GM19452 (cell line): ENCODE data around the gene PPP2R2B.
"Not testable (repeated sequence)": the region's sequence is repeated elsewhere in the genome, so short reads cannot be mapped to it uniquely, and the experiment has no call there.

Experiments used
- ATAC-seq: cut with Tn5 transposase; IDR thresholded peaks from one replicate; pipeline ENCODE4 v1.9.1; 2021; ENCODE audit not compliant: unreplicated experiment

The PPP2R2B gene

DNA sequence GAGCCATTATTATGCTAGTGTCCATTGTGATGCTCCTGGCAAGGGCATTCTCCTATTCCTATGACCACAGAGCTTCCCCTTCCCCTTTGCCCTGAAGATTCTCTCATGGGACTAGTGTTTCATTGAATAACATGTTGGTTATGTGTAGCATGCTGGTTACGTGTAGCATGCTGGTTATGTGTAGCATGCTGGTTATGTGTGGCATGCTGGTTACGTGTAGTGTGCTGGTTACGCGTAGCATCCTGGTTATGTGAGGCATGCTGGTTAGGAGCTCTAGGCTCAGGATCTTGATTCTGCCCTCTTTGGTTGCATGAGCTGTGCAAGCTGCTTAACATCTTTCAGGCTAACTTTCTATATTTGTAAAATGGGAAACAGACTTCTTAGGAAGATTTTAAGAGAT, 316.1 kb downstream of the PPP2R2B start:
- no peak for ATAC-seq

DNA sequence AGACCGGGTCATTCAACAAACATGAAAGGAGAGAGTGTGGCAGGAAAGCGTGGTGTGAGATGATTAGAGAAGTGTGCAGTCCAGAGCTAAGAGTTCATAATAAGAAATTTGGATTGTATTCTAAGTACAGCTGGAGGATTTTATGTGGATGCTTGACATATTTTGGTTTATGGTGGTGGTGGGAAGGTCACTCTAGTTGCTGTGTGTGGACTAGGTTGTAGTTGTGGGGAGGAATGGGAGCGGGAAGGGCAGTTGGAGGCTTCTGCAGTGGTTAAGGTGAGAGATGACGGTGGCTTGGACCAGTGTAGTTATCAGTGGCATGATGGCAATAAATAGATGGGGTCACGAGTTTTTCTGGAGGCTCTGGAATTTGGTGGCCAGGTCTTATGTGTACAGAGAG, 316.8 kb downstream of the PPP2R2B start:
- ATAC-seq, result no peak

- ATAC-seq, result no peak
These were observed 318.2 kb downstream of the PPP2R2B start for GRCh38 chr5:146560205-146560812.

DNA sequence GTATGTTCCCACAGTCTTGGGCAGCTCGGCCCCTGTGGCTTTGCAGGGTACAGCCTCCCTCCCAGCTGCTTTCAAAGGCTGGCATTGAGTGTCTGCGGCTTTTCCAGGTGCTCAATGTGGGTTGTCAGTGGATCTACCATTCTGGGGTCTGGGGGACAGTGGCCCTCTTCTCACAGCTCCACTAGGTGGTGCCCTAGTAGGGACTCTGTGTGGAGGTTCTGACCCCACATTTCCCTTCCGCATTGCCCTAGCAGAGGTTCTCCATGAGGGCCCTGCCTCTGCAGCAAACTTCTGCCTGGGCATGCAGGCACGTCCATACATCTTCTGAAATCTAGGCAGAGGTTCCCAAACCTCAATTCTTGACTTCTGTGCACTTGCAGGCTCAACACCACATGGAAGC, 321.7 kb downstream of the PPP2R2B start:
- ATAC-seq, result not testable (repeated sequence)

DNA sequence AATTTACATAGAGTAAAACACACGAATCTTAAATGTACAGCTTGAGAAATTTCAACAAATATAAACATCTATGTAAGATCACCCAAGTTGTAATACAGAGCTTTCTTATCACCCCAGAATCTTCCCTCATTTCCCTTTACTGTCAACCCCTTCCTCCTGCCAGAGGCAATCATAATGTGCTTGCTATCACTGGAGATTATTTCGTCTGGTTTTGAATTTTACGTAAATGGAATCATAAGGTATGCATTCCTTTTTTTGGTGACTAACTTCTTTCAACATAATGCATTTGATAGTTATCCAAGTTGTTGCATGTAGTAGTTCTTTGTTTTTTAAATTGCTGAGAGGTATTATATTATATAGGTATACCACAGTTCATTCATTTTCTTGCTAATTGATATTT, 325.1 kb downstream of the PPP2R2B start:
- ATAC-seq, result no peak

DNA sequence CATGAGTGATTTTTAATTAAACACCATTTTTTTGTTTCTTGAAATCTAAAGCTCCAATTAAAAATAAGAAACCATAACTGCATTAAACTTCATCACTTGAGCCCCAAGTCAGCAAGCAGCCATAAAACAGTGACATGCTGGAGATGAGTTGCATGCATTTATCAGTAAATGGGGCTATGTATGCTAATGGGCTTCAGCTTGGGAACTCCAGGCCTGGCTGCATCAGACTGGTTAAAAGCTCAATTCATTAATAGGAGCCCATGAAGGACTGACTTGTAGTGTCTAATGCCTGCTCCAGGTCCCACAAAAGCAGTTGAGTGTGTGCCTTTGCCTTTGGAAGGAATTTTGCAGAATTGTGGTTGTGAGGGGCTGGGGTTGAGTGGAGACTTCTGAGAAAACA, 328.9 kb downstream of the PPP2R2B start:
- no peak for ATAC-seq

DNA sequence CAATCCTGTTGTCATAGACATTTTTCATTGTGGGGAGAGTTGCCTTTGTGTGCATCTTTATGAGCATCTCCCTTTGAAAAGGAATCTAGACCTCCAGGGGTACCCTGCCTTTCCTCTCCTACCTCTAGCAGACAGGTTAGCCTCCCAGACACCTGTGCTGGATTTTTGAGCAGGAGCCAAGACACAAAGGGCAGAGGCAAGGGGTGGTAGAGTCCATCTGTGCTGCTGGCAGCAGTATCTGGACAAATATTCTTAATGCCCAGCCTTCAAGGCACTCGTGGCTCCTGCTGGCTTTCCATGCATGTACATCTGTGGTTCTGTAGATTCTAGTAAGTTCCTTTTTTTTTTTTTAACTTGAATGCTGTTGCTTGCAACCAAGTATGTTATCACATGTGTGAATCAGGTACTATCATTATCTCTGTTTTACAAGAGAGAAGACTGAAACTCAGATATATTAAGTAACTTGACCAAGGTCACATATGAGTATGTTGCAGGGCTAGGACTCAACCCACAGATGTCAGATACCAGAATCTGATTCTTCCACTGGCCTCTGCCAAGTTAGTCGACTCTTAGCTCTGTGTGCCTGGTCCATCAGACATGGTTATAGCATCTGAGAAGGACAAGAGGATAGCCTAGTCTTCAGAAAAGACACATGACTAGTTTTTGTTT, 329.6 kb downstream of the PPP2R2B start:
- no peak for ATAC-seq

GRCh38 chr5:146544232-146544631, 334.3 kb downstream of the PPP2R2B start:
- no peak for ATAC-seq

DNA sequence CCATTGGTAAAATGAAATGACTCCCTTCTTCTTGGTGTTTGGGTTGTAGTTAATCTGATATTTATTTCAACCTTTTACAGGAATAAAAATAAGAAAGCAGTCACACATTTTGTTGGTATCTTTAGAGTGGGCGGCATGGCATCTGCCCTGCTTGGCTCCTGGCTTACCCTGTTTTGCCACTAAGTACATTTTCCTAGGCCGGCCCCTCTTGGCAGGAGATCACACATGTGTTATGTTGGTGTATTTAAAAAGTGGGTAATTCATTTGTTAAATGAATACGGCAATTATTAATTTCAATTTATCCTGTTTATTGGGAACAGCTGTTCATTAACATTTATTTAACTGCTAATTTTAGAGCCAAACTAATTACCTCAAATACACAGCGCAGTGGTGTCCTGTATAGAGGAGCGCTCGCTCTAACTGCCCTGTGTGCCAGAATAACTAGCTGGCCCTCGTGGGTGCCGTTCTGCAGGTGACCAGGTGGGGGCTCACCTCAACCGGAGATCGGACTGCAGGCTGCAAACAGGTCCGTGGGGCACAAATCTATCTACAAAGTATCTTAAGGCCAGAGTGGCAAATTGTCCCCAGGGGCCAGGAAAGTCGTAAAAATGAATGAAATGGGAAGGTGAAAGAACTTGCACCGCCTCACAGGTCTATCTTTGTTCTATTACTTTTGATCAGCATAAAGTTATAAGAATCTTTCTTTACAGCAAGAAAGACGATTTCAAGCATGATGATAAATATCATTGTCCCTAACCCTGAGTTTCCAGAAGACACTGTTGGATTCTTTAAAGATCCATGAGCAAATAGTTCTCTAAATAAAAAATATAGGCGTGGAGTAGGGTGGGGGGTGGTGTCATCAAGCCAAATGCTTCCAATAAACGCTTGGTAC, 336.4 kb downstream of the PPP2R2B start:
- peak; percentile 99 for ATAC-seq

- no peak for ATAC-seq
These were observed 338.1 kb downstream of the PPP2R2B start for GRCh38 chr5:146540414-146540813.

DNA sequence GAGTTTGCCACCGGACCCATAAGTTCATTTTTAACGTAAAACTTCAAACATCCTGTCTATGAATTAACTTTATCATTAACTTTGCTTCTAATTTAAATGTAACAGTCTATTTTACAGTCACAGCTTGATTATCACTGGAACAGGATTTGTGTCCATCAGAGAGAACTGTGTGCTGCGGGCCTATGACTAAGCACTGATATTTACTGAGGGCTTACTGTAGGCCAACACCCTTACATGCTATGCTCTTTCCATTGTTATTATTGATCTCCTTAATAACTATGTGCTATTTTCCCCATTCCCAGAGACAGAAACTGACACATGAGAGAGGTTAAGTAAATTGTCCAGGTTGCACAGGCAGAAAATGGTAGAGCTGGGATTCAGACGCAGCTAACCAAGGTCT, 338.6 kb downstream of the PPP2R2B start:
- no peak for ATAC-seq

DNA sequence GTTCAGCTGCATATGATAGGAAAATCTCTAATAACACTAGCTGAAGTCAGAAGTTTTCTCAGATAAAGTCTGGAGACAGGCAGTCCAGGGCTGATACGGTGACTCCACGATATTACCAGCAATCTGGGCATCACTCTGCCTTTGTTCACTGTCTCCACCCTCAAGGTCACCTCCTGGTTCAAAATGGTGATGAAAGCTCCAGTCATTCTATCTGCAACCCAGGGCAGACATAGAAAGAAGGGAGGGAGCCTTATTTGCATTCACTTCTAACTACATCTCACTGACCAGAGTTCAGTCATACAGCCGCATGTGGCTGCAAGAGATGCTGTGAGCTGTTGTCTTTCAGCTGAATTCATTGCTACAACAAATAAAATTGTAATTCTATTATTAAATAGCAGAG, 340.1 kb downstream of the PPP2R2B start:
- no peak for ATAC-seq

- ATAC-seq, result no peak
These were observed 344.7 kb downstream of the PPP2R2B start for GRCh38 chr5:146533882-146534281.

DNA sequence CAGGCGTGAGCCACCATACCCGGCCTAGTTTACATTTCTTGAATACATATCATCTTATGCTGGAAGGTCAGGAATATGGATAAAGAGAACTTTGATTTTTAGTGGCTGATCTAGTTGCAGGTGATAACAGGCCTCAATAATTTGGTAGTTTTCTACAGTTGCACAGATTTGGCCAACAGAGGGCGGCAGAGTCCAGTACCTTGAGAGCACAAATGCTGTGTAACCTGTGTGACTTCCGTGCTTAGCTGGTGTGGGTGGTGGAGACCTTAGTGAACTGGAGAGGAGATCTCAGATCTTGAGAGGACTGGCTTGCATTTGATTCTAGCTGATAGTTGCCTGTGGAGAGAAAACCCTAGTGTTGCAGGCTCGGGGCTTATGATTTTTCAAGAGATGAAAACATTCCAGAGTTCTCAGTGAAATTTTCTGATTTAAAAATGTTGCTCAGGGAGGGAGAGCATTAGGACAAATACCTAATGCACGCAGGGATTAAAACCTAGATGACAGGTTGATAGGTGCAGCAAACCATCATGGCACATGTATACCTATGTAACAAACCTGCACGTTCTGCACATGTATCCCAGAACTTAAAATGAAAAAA, 345.2 kb downstream of the PPP2R2B start:
- ATAC-seq, result peak; percentile 96
